ENCODE measurements around the gene TWF2.

The TWF2 gene

DNA sequence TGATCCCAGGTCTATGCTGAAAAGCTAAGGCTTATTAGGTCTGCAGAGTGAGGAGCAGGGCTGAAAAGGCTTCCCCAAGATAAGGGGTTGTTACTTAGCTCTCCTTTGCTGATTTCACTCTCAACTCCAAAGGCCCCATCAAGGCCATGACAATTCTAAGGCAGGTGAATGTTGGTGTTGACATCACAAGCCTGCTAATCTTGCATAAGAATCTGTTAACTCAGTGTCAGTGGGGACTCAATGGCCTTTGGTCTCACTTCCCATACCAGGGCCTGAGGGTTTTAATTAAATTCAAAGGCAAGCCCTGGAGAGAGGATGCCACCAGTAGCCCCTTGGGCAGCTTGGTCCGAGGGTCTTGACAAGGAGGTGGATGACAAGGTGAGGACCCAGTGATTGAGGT is 50.4 kb downstream of the TWF2 start:
- 0 out of 2 replicates have a peak, but pooled peaks cover 2% of the 10 kb centered on the region for H3K4me1 ChIP-seq (ENCODE audit: low read length)
- no peak overlapping the region for H2AFZ ChIP-seq (ENCODE audit: low read depth, low read length)
- no peak overlapping the region for H3K9ac ChIP-seq (ENCODE audit: low read length)
- H3K9me3 ChIP-seq (ENCODE audit: insufficient read depth, low read length) = no peaks in the 10 kb centered on the region
- H3K79me2 ChIP-seq (ENCODE audit: low read length) = no peaks in the 10 kb centered on the region
- TF ChIP-seq, protein P1, sequence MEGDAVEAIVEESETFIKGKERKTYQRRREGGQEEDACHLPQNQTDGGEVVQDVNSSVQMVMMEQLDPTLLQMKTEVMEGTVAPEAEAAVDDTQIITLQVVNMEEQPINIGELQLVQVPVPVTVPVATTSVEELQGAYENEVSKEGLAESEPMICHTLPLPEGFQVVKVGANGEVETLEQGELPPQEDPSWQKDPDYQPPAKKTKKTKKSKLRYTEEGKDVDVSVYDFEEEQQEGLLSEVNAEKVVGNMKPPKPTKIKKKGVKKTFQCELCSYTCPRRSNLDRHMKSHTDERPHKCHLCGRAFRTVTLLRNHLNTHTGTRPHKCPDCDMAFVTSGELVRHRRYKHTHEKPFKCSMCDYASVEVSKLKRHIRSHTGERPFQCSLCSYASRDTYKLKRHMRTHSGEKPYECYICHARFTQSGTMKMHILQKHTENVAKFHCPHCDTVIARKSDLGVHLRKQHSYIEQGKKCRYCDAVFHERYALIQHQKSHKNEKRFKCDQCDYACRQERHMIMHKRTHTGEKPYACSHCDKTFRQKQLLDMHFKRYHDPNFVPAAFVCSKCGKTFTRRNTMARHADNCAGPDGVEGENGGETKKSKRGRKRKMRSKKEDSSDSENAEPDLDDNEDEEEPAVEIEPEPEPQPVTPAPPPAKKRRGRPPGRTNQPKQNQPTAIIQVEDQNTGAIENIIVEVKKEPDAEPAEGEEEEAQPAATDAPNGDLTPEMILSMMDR (IDR thresholded peaks at IDR 0.05; ENCODE audit: low read depth, low read length) = no peak
- no peak for TF ChIP-seq EZH2phosphoT487 (IDR thresholded peaks at IDR 0.05; ENCODE audit: low read depth)
- H3K27ac ChIP-seq (ENCODE audit: low read length) = no peak overlapping the region
- H3K36me3 ChIP-seq (replicated peaks; ENCODE audit: low read depth, low read length) = no peaks in the 10 kb centered on the region
- H3K4me2 ChIP-seq (ENCODE audit: low read length) = no peak overlapping the region
- no peak overlapping the region for H3K4me3 ChIP-seq (ENCODE audit: low read length)
- no peaks in the 10 kb centered on the region for H4K20me1 ChIP-seq (ENCODE audit: insufficient read depth, low read length)
- no peaks in the 10 kb centered on the region for H3K27me3 ChIP-seq (ENCODE audit: low read depth, low read length)

DNA sequence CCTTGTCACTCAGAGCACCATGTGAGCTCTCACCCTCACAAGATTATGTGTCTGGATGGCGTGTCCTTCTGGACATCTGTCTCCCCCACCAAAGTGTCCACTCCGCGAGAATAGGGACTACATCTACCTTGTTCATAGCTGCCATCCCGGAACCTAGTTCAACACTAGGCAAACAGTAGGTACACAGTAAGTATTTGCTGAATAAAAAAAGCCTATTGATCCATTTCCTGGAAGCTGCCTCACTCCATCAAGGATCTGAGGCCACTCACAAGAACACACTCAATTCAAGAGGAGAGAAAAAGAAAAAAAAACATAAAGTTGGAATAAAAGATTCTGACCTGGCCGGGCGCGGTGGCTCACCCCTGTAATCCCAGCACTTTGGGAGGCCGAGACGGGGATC is 52.2 kb downstream of the TWF2 start:
- H4K20me1 ChIP-seq (ENCODE audit: insufficient read depth, low read length) = no peaks in the 10 kb centered on the region
- H3K27me3 ChIP-seq (ENCODE audit: low read depth, low read length) = no peaks in the 10 kb centered on the region
- TF ChIP-seq, protein P1 (IDR thresholded peaks at IDR 0.05; ENCODE audit: low read depth, low read length) = no peak
- TF ChIP-seq EZH2phosphoT487 (IDR thresholded peaks at IDR 0.05; ENCODE audit: low read depth) = no peak
- H3K36me3 ChIP-seq (replicated peaks; ENCODE audit: low read depth, low read length) = no peaks in the 10 kb centered on the region
- H3K4me3 ChIP-seq (ENCODE audit: low read length) = no peak overlapping the region
- no peak overlapping the region for H2AFZ ChIP-seq (ENCODE audit: low read depth, low read length)
- 0 out of 2 replicates have a peak, but pooled peaks cover 2% of the 10 kb centered on the region for H3K4me1 ChIP-seq (ENCODE audit: low read length)
- H3K9ac ChIP-seq (ENCODE audit: low read length) = no peak overlapping the region
- no peak overlapping the region for H3K27ac ChIP-seq (ENCODE audit: low read length)
- no peaks in the 10 kb centered on the region for H3K9me3 ChIP-seq (ENCODE audit: insufficient read depth, low read length)
- no peak overlapping the region for H3K4me2 ChIP-seq (ENCODE audit: low read length)
- no peaks in the 10 kb centered on the region for H3K79me2 ChIP-seq (ENCODE audit: low read length)

DNA sequence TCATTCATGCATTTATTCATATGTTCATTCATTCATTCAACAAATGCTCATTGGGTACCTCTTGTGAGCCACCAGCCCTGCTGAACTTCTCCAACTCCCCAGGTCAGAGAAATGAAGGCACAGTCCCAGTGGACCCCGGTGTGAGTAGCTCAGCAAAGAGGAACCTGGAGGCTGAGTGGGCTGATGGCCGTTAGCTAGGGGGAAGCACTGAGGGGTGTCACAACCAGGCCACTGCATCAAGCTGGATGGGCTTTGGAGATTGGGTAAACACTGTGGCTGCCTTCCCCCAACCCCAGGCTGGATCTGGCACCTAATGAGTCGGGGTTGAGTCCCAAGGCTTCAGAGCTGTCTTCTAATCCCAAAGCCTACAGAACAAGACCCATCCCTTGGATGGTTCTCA is 53.1 kb downstream of the TWF2 start:
- no peaks in the 10 kb centered on the region for H3K9me3 ChIP-seq (ENCODE audit: insufficient read depth, low read length)
- TF ChIP-seq, protein P1 (IDR thresholded peaks at IDR 0.05; ENCODE audit: low read depth, low read length) = no peak
- no peak for TF ChIP-seq EZH2phosphoT487 (IDR thresholded peaks at IDR 0.05; ENCODE audit: low read depth)
- H3K9ac ChIP-seq (ENCODE audit: low read length) = no peak overlapping the region
- no peak overlapping the region for H3K4me2 ChIP-seq (ENCODE audit: low read length)
- no peaks in the 10 kb centered on the region for H3K79me2 ChIP-seq (ENCODE audit: low read length)
- no peaks in the 10 kb centered on the region for H3K27me3 ChIP-seq (ENCODE audit: low read depth, low read length)
- no peak overlapping the region for H2AFZ ChIP-seq (ENCODE audit: low read depth, low read length)
- H3K4me1 ChIP-seq (ENCODE audit: low read length) = 0 out of 2 replicates have a peak, but pooled peaks cover 2% of the 10 kb centered on the region
- H3K4me3 ChIP-seq (ENCODE audit: low read length) = no peak overlapping the region
- no peak overlapping the region for H3K27ac ChIP-seq (ENCODE audit: low read length)
- H4K20me1 ChIP-seq (ENCODE audit: insufficient read depth, low read length) = no peaks in the 10 kb centered on the region
- no peaks in the 10 kb centered on the region for H3K36me3 ChIP-seq (replicated peaks; ENCODE audit: low read depth, low read length)

DNA sequence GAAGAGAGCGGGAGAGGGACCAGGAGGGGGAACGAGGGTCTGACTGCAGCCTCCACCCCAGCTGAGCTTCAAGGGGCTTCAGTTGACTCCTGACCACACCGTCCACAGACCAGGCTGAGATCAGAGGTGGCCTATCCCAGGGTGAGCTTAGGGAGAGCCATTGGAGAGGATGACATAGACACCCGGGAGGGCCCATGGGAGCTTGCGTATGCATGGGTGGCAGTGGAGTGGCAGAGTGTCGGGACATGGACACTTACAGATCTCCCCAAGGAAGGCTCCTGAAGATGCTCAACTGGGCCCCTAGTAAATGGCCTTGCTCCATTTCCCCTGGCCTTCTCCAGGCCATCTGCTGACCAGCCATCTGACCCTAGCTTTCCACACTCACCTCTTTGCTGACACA is 53.6 kb downstream of the TWF2 start:
- H3K79me2 ChIP-seq (ENCODE audit: low read length) = no peaks in the 10 kb centered on the region
- no peak overlapping the region for H3K4me2 ChIP-seq (ENCODE audit: low read length)
- no peak overlapping the region for H2AFZ ChIP-seq (ENCODE audit: low read depth, low read length)
- H3K27me3 ChIP-seq (ENCODE audit: low read depth, low read length) = no peaks in the 10 kb centered on the region
- no peak overlapping the region for H3K9ac ChIP-seq (ENCODE audit: low read length)
- TF ChIP-seq EZH2phosphoT487 (IDR thresholded peaks at IDR 0.05; ENCODE audit: low read depth) = no peak
- TF ChIP-seq, protein P1 (IDR thresholded peaks at IDR 0.05; ENCODE audit: low read depth, low read length) = no peak
- H3K36me3 ChIP-seq (replicated peaks; ENCODE audit: low read depth, low read length) = no peaks in the 10 kb centered on the region
- H3K4me3 ChIP-seq (ENCODE audit: low read length) = no peak overlapping the region
- no peak overlapping the region for H3K27ac ChIP-seq (ENCODE audit: low read length)
- no peaks in the 10 kb centered on the region for H3K9me3 ChIP-seq (ENCODE audit: insufficient read depth, low read length)
- H3K4me1 ChIP-seq (ENCODE audit: low read length) = 0 out of 2 replicates have a peak, but pooled peaks cover 2% of the 10 kb centered on the region
- no peaks in the 10 kb centered on the region for H4K20me1 ChIP-seq (ENCODE audit: insufficient read depth, low read length)

All from OCI-LY3 (cell line).